MCF 10A (cell line): ENCODE data around the gene LCLAT1. TPM values are rescaled to one million over a fixed set of nuclear protein-coding genes. Genes with fewer than 3 reads are reported as not detected.

ENCODE experiments used
- BruUV-seq: library from RNA; stranded (reverse); fragments of 400-500 nt; replicated peaks from 2 replicates; lab custom pipeline; 2021; lab: Mats Ljungman, UMichigan
- CTCF ChIA-PET: fragments of 300-600 bp; sonication (Branson Sonifier 250); formaldehyde crosslinking; extraction: SDS; loops from one replicate; lab custom pipeline; 2021; ENCODE audit warnings: antibody characterized with exemption, inconsistent platforms; lab: Yijun Ruan, JAX
- POLR2A ChIA-PET: fragments of 300-600, 350-650 bp; sonication (Branson Sonifier 250); formaldehyde crosslinking; extraction: SDS; loops from one replicate; lab custom pipeline; 2020; ENCODE audit warnings: antibody characterized with exemption, inconsistent platforms; lab: Yijun Ruan, JAX
- DNase-seq: peaks from one replicate; pipeline ENCODE4 v3.0.0-alpha.2; 2018; ENCODE audit not compliant: unreplicated experiment
- H3K27ac Mint-ChIP-seq: one replicate; pipeline ENCODE4 v1.8.0; 2022; ENCODE audit warnings: mild to moderate bottlenecking, low read depth, mixed read lengths; ENCODE audit not compliant: unreplicated experiment
- H3K27me3 Mint-ChIP-seq: one replicate; pipeline ENCODE4 v1.8.0; 2022; ENCODE audit warnings: mixed read lengths; ENCODE audit not compliant: insufficient read depth, unreplicated experiment
- H3K36me3 Mint-ChIP-seq: one replicate; pipeline ENCODE4 v1.8.0; 2022; ENCODE audit warnings: mild to moderate bottlenecking, moderate library complexity, mixed read lengths; ENCODE audit not compliant: insufficient read depth, unreplicated experiment
- H3K4me1 Mint-ChIP-seq: one replicate; pipeline ENCODE4 v1.8.0; 2022; ENCODE audit warnings: mixed read lengths; ENCODE audit not compliant: insufficient read depth, unreplicated experiment
- H3K4me3 Mint-ChIP-seq: one replicate; pipeline ENCODE4 v1.8.0; 2022; ENCODE audit warnings: mild to moderate bottlenecking, moderate library complexity, mixed read lengths; ENCODE audit not compliant: unreplicated experiment
- H3K9me3 Mint-ChIP-seq: one replicate; pipeline ENCODE4 v1.8.0; 2022; ENCODE audit warnings: mixed read lengths; ENCODE audit not compliant: unreplicated experiment
- CTCF ChIP-seq: fragments of 200-600 bp; IDR thresholded peaks from one replicate; pipeline ENCODE4 v1.8.0; 2022; ENCODE audit warnings: antibody characterized with exemption, mild to moderate bottlenecking; ENCODE audit not compliant: unreplicated experiment
- intact Hi-C: fragments of 100-400 bp; cut with micrococcal nuclease; formaldehyde crosslinking; loops from 2 replicates; pipeline ENCODE4 v1.14.1; 2022
- total RNA-seq: library from RNA; stranded (reverse); gene quantifications from 2 replicates; pipeline ENCODE4 v1.2.3, GENCODE V29; 2022

LCLAT1 gene
- total RNA-seq, 1 experiment from 2014 or later: 27.5 TPM

GRCh38 chr2:30421604-30422443 lies 25.2 kb upstream of the LCLAT1 start:
- BruUV-seq: TSS peak; percentile 28
- DNase-seq: no peak
- Mint-ChIP-seq H3K36me3 (no peaks in the 10 kb centered on the region), H3K27ac (no peak overlapping the region), H3K9me3 (no peaks in the 10 kb centered on the region), H3K4me3 (no peak overlapping the region), H3K27me3 (no peaks in the 10 kb centered on the region), H3K4me1 (peaks cover 12% of the 10 kb centered on the region)
- POLR2A ChIA-PET: interaction anchor here (1.3 kb wide), 1 partner anchor 12 kb away, joined by 5 read pairs; no protein-coding TSS in a partner anchor
- no peak for TF ChIP-seq CTCF
- CTCF ChIA-PET: interaction anchor here (0.6 to 1.6 kb wide), 5 partner anchors 10 to 213 kb away, joined by 3 to 4 read pairs (median 3); no protein-coding TSS in a partner anchor
- intact Hi-C loops: no loop called here

GRCh38 chr2:30422444-30423040 lies 24.5 kb upstream of the LCLAT1 start:
- no peaks in the 10 kb centered on the region for H3K36me3 Mint-ChIP-seq
- H3K9me3 Mint-ChIP-seq: no peaks in the 10 kb centered on the region
- TF ChIP-seq CTCF: no peak
- no peaks in the 10 kb centered on the region for H3K27me3 Mint-ChIP-seq
- no peak overlapping the region for H3K27ac Mint-ChIP-seq
- ChIA-PET POLR2A (interaction anchor here (0.8 to 1.6 kb wide), 3 partner anchors 10 to 25 kb away, joined by 3 to 5 read pairs (median 4); partner anchors contain the start of gene LCLAT1), CTCF (interaction anchor here (0.6 to 1.6 kb wide), 4 partner anchors 10 to 213 kb away, joined by 3 to 4 read pairs (median 4); no protein-coding TSS in a partner anchor)
- H3K4me1 Mint-ChIP-seq: peaks cover 12% of the 10 kb centered on the region
- BruUV-seq: no TSS peak
- intact Hi-C loops: no loop called here
- DNase-seq: peak; percentile 32
- H3K4me3 Mint-ChIP-seq: no peak overlapping the region

GRCh38 chr2:30424231-30424630 lies 22.8 kb upstream of the LCLAT1 start:
- no peak for TF ChIP-seq CTCF
- ChIA-PET CTCF (interaction anchor here (0.5 to 1.2 kb wide), 2 partner anchors 9 to 283 kb away, joined by 3 read pairs; no protein-coding TSS in a partner anchor), POLR2A (interaction anchor here (1.1 to 1.6 kb wide), 2 partner anchors 9 to 42 kb away, joined by 3 to 4 read pairs; no protein-coding TSS in a partner anchor)
- Mint-ChIP-seq H3K27ac (no peak overlapping the region), H3K4me1 (peaks cover 12% of the 10 kb centered on the region), H3K4me3 (no peak overlapping the region), H3K9me3 (no peaks in the 10 kb centered on the region), H3K27me3 (no peaks in the 10 kb centered on the region), H3K36me3 (no peaks in the 10 kb centered on the region)
- no TSS peak for BruUV-seq
- intact Hi-C loops: no loop called here
- no peak for DNase-seq

- peaks cover 12% of the 10 kb centered on the region for H3K4me1 Mint-ChIP-seq
- H3K9me3 Mint-ChIP-seq: no peaks in the 10 kb centered on the region
- TF ChIP-seq CTCF: no peak
- H3K4me3 Mint-ChIP-seq: no peak overlapping the region
- no TSS peak for BruUV-seq
- intact Hi-C loops: no loop called here
- CTCF ChIA-PET: interaction anchor here (0.6 to 1.2 kb wide), 5 partner anchors 17 to 1834 kb away, joined by 3 to 4 read pairs (median 3); no protein-coding TSS in a partner anchor
- POLR2A ChIA-PET: no interaction called here
- no peaks in the 10 kb centered on the region for H3K36me3 Mint-ChIP-seq
- no peaks in the 10 kb centered on the region for H3K27me3 Mint-ChIP-seq
- H3K27ac Mint-ChIP-seq: no peak overlapping the region
- DNase-seq: no peak
Observed at GRCh38 chr2:30425326-30425725, 21.7 kb upstream of the LCLAT1 start.
